Measurements from ENCODE around the gene RAPGEF4. TPM values are rescaled to one million over a fixed set of nuclear protein-coding genes. Genes with fewer than 3 reads are reported as not detected.

Gene RAPGEF4
- polyA plus RNA-seq, 3 donors = not detected

DNA sequence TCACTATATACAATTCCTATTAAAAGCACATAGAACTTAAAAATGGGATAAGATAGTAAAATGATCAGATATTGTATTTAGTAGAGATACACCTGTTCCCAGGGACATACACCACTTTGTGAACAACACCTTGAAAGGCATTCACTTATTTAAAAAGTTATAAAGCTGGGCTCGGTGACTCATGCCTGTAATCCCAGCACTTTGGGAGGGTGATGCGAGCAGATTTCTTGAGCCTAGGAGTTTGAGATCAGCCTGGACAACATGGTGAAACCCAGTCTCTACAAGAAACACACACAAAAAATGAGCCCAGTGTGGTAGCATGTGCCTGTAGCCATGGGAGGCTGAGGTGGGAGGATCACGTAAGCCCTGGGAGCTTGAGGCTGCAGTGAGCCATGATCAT is 90.9 kb downstream of the RAPGEF4 start:
- Histone ChIP-seq H3K4me1 (ENCODE audit: control insufficient read depth in 1 of 2, insufficient read depth in 2 of 2, low read length in 2 of 2) (no peaks in the 10 kb centered on the region), H3K27me3 (ENCODE audit: control insufficient read depth in 2 of 2, insufficient read depth in 2 of 2, low read length in 2 of 2) (no peaks in the 10 kb centered on the region), H3K79me2 (ENCODE audit: insufficient read depth, low read length) (no peaks in the 10 kb centered on the region), H3K4me2 (replicated peaks; ENCODE audit: extremely low read depth, low read length, poor library complexity, severe bottlenecking) (no peak overlapping the region), H3K9ac (ENCODE audit: insufficient read depth, low read length, poor library complexity, severe bottlenecking) (no peak overlapping the region), H3K36me3 (replicated peaks in 1 of 2; ENCODE audit: control insufficient read depth in 1 of 2, insufficient read depth in 2 of 2, low read length in 2 of 2) (no peaks in the 10 kb centered on the region), H3K27ac (ENCODE audit: low read depth in 1 of 2, low read length in 2 of 2) (no peak overlapping the region), H2AFZ (ENCODE audit: insufficient read depth, low read depth, low read length, poor library complexity, severe bottlenecking) (no peak overlapping the region), H4K20me1 (ENCODE audit: insufficient read depth, low read length) (no peaks in the 10 kb centered on the region), H3K4me3 (replicated peaks in 1 of 3; ENCODE audit: low read depth in 2 of 3, low read length in 3 of 3) (no peak overlapping the region), H3K9me3 (replicated peaks in 1 of 2; ENCODE audit: control insufficient read depth in 1 of 2, insufficient read depth in 1 of 2, low read length in 2 of 2) (no peaks in the 10 kb centered on the region)
- TF ChIP-seq, protein P1, sequence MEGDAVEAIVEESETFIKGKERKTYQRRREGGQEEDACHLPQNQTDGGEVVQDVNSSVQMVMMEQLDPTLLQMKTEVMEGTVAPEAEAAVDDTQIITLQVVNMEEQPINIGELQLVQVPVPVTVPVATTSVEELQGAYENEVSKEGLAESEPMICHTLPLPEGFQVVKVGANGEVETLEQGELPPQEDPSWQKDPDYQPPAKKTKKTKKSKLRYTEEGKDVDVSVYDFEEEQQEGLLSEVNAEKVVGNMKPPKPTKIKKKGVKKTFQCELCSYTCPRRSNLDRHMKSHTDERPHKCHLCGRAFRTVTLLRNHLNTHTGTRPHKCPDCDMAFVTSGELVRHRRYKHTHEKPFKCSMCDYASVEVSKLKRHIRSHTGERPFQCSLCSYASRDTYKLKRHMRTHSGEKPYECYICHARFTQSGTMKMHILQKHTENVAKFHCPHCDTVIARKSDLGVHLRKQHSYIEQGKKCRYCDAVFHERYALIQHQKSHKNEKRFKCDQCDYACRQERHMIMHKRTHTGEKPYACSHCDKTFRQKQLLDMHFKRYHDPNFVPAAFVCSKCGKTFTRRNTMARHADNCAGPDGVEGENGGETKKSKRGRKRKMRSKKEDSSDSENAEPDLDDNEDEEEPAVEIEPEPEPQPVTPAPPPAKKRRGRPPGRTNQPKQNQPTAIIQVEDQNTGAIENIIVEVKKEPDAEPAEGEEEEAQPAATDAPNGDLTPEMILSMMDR (IDR thresholded peaks at IDR 0.05) = no peak
- Mint-ChIP-seq H3K27ac (no peak overlapping the region), H3K36me3 (no peaks in the 10 kb centered on the region), H3K27me3 (ENCODE audit: low read depth in 3 of 3) (peaks cover 5 to 8% (median 6%) of the 10 kb centered on the region in 3 donors), H3K4me3 (no peak overlapping the region), H3K9me3 (no peaks in the 10 kb centered on the region), H3K4me1 (no peaks in the 10 kb centered on the region)
- intact Hi-C loops (cut with micrococcal nuclease) = no loop called here
- 100% methylated on average over 1 of the region's 3 CpGs for WGBS (ENCODE audit: insufficient coverage)
- no peak for DNase-seq

DNA sequence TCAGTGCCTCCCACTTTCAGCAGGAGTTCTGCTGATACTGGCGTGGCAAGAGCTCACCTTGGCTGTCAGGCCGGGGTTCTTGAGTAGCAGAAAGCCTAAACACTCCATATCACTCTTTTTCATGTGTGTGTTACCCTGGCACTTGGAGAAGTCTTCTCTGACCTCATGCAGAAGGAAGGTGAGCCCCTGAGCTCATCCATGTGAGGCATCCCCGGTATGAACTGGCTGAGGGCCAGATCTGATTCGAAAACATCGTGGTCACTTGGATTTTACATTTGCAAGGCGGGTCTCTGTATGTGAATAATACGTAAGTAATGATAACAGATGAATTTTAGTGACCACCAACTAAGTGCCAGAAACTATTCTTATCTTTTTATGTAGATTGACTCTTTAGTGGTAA is 93.6 kb downstream of the RAPGEF4 start:
- Mint-ChIP-seq H3K36me3 (no peaks in the 10 kb centered on the region), H3K27me3 (ENCODE audit: low read depth in 3 of 3) (peaks cover 6 to 9% (median 9%) of the 10 kb centered on the region in 3 donors), H3K4me3 (no peak overlapping the region), H3K9me3 (no peaks in the 10 kb centered on the region), H3K27ac (no peak overlapping the region), H3K4me1 (no peaks in the 10 kb centered on the region)
- H3K79me2 ChIP-seq (ENCODE audit: insufficient read depth, low read length) = no peaks in the 10 kb centered on the region
- no peak overlapping the region for H3K4me2 ChIP-seq (replicated peaks; ENCODE audit: extremely low read depth, low read length, poor library complexity, severe bottlenecking)
- H2AFZ ChIP-seq (ENCODE audit: insufficient read depth, low read depth, low read length, poor library complexity, severe bottlenecking) = no peak overlapping the region
- H3K27me3 ChIP-seq (ENCODE audit: control insufficient read depth in 2 of 2, insufficient read depth in 2 of 2, low read length in 2 of 2) = no peaks in the 10 kb centered on the region
- TF ChIP-seq, protein P1 (IDR thresholded peaks at IDR 0.05) = no peak
- no peak overlapping the region for H3K9ac ChIP-seq (ENCODE audit: insufficient read depth, low read length, poor library complexity, severe bottlenecking)
- intact Hi-C loops (cut with micrococcal nuclease) = no loop called here
- no peaks in the 10 kb centered on the region for H4K20me1 ChIP-seq (ENCODE audit: insufficient read depth, low read length)
- H3K4me3 ChIP-seq (replicated peaks in 1 of 3; ENCODE audit: low read depth in 2 of 3, low read length in 3 of 3) = no peak overlapping the region
- no peaks in the 10 kb centered on the region for H3K4me1 ChIP-seq (ENCODE audit: control insufficient read depth in 1 of 2, insufficient read depth in 2 of 2, low read length in 2 of 2)
- DNase-seq = no peak
- no peaks in the 10 kb centered on the region for H3K36me3 ChIP-seq (replicated peaks in 1 of 2; ENCODE audit: control insufficient read depth in 1 of 2, insufficient read depth in 2 of 2, low read length in 2 of 2)
- H3K9me3 ChIP-seq (replicated peaks in 1 of 2; ENCODE audit: control insufficient read depth in 1 of 2, insufficient read depth in 1 of 2, low read length in 2 of 2) = no peaks in the 10 kb centered on the region
- H3K27ac ChIP-seq (ENCODE audit: low read depth in 1 of 2, low read length in 2 of 2) = no peak overlapping the region
- WGBS (ENCODE audit: insufficient coverage) = 97% methylated on average over 5 of the region's 7 CpGs
